Stimulated activated CD8-positive, alpha-beta memory T cell treated with anti-CD3 and anti-CD28 coated beads, Interleukin-7, amount 100 ng/mL, for 4 hours (primary cell): Measurements from ENCODE around the gene ATP11A.

Experiments
- DNase-seq, 2 donors: peaks; one replicate each; pipeline ENCODE4 v3.0.0-alpha.2; 2020; ENCODE audit warnings: low read depth in 2 of 2

Gene ATP11A

GRCh38 chr13:112760435-112760834, 70.6 kb downstream of the ATP11A start:
- DNase-seq, result no peak

DNA sequence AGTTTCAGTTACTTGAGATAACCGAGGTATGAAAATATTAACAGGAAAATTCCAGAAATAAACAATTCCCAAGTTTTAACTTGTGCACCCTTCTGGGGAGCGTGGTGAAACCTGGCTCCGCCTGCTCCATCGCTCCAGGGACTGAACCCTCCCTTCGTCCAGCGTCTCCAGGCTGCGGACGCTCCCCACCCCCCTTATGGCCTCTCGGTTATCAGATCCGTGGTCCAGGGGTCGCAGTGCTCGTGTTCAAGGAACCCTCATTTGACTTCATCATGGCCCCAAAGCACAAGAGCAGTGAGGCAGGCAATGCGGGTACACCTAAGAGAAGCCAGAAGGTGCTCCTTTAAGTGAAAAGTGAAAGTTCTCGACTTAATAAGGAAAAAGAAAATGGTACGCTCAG, 71.1 kb downstream of the ATP11A start:
- no peak for DNase-seq

GRCh38 chr13:112761701-112762689, 72.2 kb downstream of the ATP11A start:
- DNase-seq, result no peak

DNA sequence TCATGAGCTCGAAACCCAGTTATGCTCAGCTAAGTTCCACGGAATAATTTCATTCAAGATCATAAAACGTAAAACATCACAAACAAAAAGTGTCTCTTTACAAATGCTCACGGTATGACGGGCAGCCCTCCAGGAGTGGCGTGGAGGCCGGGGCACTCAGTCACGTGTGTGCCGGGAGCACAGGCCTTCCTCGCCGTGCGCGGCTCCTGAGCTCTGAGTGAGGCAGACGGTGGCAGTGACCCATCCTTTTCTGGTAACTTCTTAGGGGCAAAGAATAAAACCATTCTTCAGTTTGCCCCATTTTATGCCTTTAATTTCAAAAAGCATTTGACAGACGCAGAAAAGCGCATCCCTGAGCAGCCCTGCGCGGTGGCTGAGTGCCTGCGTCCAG, 72.8 kb downstream of the ATP11A start:
- DNase-seq, result no peak

GRCh38 chr13:112764028-112764427, 74.2 kb downstream of the ATP11A start:
- no peak for DNase-seq

- DNase-seq, result no peak
Measured at GRCh38 chr13:112764864-112765561, 75.2 kb downstream of the ATP11A start.

GRCh38 chr13:112765731-112766130, 75.9 kb downstream of the ATP11A start:
- DNase-seq, result no peak

DNA sequence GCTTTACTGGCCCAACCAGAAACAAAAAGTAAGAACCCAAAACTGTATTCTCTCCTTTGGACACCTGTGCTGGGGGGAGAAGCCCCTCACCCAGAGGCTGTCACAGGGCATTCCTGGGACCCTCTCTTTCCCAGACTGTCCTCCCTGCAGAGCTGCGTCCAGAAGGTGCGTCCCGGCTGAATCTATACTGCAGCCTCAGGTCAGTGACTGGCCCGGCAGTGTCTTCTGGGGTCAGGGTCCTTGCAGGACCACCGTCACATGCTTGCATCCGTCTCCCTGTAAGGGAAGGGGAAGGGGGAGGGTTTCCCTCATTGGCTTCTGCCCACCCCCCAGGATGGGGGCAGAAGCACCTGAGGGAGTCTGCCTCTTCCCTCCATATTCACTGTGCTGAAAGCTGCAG, 76.5 kb downstream of the ATP11A start:
- DNase-seq, result no peak

DNA sequence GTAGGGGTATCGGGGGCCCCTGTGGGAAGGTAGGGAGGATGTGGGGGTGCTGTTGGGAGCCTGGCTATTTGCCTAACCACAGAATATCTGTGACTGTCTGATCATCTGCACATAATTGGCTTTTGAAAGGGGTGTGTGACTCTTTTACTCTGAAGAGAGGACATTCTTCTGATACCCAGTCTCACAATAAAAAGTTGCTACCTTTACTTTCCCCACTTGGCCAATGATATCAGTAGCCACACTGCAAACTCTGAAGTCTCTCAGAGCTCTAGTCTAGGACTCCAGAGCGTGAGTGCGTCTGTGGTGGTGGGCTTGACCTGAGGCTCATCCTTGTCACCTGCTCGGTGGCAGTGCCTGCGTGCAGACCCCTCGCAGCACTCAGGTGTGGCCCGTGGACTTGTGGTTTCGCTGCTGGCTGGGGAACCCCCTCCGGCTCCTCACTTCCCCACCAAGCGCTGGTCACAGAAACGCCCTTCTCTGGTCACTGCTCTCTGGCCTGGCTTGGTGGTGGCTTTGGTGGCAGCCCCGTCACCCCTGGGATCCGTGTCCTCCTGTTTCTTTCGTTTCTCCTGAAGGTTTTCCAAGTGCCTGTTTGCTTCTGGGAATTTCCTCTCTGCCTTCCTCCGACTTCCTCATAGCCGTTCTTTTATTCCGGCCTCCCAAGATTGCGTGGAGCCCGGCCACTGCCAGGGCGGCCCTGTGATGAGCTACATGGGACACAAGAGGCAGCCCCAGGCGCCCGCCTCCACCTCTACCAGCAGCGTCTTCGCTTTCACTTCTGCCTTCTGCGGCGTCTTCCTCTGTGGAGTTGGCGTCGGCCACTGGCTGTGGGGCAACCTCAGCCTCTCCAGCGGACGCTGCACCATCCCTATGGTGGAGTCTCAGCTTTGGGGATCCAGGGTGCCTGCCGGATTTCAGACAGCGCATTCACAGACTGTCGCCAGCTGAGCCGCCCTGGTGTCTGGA, 78.0 kb downstream of the ATP11A start:
- DNase-seq, result no peak

- peak in 1 of 2 donors; percentile 31 for DNase-seq
Measured at GRCh38 chr13:112768795-112769481, 79.1 kb downstream of the ATP11A start.

GRCh38 chr13:112769615-112770014, 79.8 kb downstream of the ATP11A start:
- no peak for DNase-seq

DNA sequence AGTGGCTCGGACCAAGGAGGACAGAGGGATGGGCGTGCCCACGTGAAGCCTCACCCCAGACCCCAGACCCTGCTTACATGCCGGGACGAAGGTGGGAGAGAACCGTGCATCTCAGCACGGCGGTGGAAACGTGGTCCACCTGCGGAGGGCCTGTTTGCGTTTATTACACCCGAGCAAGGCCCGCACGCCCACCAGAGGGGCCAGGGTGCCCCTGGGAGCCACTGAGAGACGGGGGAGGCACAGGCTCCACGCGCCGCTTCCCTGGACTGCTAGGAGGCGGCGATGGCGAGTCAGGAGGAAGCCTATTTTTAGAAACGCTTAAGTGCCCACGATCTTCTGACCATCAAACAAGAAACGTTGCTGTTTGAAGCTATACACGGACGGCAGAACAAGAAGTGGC, 80.7 kb downstream of the ATP11A start:
- DNase-seq, result no peak

GRCh38 chr13:112771139-112771876, 81.5 kb downstream of the ATP11A start:
- no peak for DNase-seq

DNA sequence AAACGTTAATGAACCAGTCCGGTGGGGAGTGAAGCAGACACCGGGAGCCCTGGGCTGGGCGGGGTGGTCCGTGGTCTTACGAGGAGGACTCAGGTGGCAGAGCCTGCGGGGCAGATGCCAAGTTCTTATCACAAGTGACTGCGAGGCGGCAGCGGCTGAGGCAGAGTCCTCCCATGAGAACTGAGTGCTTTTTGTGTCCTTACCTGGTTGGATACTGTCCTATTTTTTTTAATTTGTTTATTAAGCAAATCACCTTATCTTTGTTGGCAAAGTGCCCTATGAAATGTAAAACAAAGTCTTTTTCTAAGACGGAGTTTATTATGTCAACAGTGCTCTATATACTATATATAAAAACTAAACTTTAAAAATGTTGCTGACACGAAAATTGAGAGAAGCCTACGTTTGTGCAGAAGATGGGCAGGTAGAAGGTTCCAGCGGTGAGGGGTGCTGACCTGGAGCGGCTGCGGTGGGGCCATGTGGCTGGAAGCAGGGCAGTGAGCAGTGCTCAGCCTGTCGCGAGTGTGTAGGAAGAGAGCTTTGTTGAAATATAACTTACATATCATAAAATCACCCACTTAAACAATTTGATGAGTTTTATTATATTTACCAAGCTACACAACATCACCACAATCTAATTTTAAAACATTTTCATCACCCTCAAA, 82.2 kb downstream of the ATP11A start:
- no peak for DNase-seq

DNA sequence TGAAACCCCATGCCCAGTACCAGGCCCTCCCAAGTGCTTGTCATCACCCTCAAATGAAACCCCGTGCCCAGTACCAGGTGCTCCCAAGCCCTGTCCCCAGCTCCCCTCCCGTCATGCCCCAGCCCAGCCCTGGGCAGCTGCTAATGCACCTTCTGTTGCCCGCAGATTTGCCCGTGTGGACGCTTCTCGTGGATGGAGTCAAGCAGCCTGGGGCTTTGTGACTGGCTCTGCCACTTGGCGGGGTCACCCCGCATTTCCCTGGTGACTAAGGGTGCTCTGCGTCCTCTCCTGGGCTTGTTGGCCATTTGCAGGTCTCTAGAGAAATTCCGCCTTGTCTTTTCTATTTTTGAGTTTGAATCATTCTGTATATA, 82.7 kb downstream of the ATP11A start:
- DNase-seq, result no peak

DNA sequence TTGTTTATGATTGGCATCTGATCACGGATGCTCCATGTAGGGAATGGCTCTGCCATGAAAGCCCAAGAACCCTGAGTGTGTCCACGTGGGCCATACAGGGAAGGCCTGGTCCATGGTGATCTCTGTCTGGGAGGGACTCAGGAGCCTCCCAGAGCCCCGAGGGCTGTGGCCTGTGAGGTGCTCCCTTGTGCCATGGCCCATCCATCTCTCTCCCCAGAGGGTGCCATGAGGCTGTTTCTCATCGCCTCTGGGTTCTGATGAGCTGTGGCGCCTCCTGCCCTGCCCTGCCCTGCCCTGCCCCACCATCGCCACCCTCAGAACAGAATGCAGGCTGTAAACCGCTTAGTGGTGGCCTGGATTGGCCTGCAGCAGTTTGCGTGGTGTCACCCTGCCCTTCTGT, 83.1 kb downstream of the ATP11A start:
- DNase-seq, result no peak

GRCh38 chr13:112773601-112774447, 84.0 kb downstream of the ATP11A start:
- no peak for DNase-seq

DNA sequence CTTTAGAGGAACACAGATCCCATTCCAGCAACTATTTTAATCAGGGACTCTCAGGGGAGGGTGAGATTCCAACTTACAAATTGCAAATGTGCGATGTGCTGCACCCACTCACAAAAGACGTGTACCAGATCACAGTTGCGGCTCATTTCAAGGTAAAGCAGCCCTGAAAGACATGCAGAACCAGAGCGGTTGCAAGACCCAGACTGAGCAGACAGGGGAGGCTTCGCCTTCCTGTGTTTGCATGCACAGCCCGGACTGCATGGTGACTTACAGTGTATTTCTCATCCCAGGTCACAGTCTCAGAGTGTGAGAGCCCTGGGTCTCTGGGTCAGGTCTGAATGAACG, 84.6 kb downstream of the ATP11A start:
- DNase-seq, result no peak
